ENCODE results near the gene FCSK.
A peak's percentile ranks its signal among the peaks of the same experiment; 100 is the strongest.

The FCSK gene

DNA sequence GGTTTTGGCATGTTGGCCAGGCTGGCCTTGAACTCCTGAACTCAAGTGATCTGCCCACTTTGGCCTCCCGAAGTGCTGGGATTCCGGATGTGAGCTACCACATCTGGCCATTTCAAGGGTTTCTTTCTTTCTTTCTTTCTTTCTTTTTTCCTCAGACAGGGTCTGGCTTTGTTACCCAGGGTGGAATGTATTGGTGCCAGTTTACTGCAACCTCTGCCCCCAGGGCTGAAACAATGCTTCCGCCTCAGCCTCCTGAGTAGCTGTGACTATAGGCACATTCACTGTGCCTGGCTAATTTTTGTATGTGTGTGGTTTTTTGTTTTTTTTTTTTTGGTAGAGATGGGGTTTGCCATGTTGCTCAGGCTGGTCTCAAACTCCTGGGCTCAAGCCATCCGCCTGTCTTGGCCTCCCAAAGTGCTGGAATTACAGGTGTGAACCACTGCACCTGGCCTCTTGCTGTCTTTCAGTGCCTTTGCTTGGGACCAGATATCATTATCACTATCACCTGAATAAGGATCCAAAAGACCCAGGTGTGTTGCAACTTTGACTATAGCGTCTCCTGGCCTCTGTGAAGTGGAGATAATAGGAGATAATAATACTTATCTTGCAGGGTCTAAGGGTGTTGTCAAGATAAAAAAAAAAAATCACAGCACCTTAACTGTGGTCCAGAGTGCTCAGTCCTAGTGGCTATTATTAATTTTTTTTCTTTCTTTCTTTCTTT, 3.2 kb downstream of the FCSK start:
- DNase-seq, result no peak

DNA sequence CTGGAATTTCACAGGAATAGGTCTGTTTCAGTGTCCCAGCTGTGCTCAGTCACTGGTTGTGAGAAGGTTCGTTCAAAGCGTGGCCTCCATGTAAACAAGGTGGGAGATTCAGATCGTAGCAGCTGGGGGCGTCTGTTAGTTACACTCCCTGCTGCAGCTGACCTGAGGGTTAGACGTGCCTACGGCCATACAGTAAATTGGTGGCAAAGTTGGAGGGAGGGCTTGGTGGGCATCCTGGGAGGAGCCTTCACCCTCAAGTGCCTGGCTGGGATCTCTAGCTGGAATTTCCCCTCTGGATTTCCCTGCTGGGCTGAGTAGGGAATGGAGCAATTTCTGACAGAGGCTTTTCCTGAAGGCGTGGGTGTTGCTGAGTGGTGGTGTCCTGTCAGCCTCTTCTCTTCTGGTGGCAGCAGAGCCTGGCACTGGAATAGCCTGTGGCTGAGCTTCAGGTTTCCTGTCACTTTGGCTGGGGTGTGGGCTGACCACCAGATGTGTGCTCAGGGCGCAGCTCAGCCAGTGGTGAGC, 6.4 kb downstream of the FCSK start:
- no peak for DNase-seq

DNA sequence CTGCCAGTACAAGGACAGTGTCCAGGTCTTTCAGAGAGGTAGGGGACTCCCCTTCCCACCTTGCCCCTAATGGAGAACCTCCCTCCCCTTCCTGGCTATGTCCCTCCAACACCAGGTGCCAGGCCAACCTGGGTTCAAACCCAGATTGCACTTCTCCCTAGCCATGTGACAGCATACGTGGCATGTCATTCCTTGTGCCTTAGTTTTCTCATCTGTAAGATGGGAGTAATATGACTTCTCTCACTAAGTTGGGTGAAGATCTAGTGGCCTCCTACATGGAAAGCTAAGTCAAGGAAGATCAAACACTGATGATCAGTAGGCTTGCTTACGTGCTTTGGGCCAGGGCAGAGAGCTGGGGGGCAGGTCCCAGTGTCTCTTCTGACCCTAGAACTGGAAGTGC, 8.8 kb downstream of the FCSK start:
- DNase-seq, result no peak

DNA sequence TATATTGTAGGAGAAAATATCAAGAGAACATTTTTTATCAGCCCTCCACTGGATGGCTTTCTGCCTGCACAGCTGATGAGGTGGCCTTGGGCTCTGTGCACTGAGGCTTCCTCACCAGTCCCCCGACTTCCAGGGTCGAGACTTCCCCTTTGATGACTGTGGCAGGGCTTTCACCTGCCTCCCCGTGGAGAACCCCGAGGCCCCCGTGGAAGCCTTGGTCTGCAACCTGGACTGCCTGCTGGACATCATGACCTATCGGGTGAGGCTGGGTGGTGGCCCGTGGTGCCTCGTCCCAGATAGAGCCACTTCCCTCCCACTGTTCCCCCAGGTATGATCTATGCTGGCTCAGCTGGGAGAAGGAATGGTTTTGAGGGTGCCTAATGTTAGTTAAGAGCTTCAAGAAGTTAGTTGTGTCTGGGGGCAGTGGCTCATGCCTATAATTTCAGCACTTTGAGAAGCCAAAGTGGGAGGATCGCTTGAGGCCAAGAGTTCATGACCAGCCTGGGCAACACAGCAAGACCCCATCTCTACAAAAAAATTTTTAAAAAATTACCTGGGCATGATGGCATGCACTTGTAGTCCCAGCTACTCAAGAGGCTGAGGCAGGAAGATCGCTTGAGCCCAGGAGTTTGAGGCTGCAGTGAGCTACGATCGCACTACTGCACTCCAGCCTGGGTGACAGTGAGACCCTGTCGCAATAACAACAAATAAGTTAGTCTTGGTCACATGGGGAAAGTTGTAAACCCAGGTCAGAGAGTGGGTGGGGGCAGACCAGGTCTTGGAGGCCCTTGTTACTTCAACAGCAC, 11.8 kb downstream of the FCSK start:
- no peak for DNase-seq

DNA sequence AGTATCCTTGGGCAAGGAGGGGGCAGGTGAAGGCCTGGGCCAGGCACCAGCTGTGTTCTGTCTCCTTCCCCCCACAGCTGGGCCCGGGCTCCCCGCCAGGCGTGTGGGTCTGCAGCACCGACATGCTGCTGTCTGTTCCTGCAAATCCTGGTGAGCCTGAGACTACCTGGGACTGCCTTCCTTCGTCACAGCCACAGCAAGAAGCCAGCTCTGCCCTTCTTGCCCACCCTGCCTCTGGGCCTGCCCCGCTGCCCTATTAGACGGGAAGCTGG, 12.3 kb downstream of the FCSK start:
- DNase-seq, result no peak

DNA sequence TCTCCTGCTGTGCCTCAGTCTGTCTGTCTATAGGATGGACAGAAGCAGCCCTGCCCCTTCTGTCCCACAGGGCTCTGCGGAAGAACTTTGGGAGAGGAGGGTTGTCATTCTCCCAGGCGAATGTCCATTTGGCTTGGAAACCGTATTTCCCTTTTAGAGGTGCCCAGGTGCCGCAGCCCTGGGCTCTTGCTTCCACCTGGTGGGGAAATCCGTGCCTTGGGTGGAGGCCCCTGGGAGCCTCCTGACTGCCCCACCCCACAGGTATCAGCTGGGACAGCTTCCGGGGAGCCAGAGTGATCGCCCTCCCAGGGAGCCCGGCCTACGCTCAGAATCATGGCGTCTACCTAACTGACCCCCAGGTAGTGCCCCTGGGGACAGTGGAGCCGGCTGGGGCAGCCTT, 12.7 kb downstream of the FCSK start:
- no peak for DNase-seq

DNA sequence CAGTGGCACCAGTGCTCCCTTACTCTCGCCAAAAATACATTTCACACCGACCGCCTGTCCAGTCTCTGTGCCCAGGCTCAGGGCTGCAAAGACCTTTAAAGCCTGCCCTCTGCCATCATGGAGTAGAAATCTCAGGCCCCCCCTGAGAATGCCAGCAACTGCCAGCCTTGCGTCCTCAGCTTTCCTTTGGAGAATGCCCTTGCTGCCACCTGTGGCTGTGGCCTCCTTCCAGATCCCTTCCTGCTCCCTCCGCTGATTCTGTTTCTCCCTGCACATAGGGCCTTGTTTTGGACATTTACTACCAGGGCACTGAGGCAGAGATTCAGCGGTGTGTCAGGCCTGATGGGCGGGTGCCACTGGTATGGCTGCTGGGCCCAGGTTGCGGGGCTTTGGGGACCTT, 13.2 kb downstream of the FCSK start:
- no peak for DNase-seq

DNA sequence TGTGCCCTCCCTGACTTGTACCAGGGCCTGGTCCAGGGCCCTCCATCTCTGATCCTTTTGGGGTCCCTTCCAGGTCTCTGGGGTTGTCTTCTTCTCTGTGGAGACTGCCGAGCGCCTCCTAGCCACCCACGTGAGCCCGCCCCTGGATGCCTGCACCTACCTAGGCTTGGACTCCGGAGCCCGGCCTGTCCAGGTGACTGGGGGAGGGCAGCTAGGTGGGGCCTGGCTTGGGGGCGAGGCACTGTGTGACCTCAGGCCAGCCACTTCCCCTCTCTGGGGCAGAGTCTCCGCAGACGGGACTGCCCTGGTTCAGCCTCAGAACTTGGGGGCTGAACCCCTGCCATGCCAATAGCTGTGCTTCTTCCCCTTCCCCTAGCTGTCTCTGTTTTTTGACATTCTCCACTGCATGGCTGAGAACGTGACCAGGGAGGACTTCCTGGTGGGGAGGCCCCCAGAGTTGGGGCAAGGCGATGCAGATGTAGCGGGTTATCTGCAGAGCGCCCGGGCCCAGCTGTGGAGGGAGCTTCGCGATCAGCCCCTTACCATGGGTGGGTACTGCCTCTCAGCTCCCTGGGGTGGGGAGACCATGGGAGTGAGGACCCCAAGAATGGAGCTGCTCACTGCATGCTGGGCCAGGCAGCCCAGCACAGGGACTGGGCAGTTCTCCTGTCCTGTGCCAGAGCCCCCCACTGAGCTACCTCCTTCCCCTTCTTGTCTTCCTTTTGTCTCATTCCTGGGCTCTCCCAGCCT, 14.6 kb downstream of the FCSK start:
- no peak for DNase-seq

DNA sequence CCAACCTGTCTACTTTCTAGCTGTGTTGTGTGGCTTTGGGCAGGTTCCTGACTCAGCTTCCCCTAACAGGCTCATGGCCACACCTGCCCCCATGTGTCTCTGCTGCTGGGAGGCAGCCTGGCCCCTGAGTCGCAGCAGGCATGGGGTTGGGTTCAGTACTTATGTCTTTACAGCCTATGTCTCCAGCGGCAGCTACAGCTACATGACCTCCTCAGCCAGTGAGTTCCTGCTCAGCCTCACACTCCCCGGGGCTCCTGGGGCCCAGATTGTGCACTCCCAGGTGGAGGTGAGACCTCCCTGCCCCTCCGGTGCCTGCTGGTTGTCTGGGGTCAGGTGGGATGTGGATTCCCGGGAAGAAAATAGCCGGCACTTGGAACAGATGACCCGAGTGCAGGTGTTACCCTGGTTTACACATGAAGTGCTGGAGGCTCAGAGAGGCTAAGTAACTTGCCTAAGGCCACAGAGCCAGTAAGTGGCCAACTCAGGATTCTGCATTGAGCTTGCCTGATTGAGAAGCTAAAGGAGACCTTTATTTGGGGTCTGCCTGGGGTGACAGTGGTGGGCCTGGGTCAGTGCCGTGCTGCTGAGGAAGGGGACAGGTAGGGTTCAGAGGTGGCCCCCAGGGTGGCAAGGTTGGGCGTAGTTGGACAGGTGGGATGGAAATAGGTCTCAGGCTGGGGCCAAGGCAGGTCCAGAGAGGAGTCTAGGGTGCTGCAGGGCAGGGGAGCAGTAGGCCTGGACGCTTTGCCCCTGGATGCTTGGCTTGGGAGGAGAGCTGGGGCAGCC, 15.9 kb downstream of the FCSK start:
- no peak for DNase-seq

DNA sequence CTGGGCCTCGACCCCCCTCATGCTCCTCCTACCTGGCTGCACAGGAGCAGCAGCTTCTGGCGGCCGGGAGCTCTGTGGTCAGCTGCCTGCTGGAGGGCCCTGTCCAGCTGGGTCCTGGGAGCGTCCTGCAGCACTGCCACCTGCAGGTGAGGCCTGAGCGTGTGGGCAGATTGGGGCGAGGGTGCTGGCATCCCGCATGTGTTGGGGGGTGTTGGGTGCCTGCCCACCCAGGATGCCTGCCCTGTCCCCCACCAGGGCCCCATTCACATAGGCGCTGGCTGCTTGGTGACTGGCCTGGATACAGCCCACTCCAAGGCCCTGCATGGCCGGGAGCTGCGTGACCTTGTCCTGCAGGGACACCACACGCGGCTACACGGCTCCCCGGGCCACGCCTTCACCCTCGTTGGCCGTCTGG, 16.5 kb downstream of the FCSK start:
- no peak for DNase-seq

DNA sequence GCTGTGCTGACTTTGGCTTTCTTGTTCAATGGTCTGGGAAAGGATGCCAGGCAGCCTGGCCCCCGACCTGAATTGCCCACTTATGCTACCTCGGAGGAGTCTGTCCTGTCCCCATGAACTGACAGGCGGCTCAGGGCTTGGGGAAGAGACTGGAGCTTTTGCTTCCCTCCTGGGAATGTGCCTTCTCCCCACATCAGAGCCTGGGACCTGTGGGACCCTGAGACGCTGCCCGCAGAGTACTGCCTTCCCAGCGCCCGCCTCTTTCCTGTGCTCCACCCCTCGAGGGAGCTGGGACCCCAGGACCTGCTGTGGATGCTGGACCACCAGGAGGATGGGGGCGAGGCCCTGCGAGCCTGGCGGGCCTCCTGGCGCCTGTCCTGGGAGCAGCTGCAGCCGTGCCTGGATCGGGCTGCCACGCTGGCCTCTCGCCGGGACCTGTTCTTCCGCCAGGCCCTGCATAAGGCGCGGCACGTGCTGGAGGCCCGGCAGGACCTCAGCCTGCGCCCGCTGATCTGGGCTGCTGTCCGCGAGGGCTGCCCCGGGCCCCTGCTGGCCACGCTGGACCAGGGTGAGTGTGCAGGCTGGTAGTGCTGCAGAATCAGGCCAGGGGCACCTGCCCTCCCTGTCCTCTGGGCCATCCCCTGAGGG, 18.5 kb downstream of the FCSK start:
- no peak for DNase-seq

DNA sequence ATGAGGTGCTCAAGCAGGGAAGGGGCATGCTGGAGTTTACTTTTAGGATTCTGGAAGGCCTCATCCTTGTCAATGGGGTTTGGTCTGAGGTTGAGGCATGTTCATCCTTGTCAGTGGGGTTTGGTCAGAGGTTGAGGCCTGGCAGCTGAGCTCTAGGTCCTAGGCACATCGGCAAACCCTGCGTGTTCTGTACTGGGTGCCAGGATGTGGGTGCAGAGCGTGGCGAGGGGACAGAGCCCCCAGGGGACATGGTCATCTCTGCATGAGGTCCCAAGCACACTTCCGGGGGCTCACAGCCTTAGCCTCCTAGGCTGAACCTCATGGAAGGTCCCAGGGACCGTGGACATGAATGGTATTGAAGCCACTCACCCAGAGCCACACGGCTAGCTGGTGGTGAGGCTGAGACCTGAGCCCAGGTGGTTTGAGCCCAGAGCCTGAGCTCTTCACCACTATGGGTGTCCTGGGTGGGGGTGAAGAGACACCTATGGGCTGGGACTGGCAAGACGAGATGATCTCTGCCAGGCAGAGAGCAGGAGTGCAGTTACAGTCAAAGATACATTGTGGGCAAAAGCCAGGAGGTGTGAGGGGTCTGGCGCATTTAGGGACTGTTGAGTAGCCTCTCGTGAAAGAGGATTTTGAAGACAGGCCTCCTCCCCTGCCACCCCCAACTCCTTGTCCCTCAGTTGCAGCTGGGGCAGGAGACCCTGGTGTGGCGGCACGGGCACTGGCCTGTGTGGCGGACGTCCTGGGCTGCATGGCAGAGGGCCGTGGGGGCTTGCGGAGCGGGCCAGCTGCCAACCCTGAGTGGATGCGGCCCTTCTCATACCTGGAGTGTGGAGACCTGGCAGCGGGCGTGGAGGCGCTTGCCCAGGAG, 19.3 kb downstream of the FCSK start:
- no peak for DNase-seq

DNA sequence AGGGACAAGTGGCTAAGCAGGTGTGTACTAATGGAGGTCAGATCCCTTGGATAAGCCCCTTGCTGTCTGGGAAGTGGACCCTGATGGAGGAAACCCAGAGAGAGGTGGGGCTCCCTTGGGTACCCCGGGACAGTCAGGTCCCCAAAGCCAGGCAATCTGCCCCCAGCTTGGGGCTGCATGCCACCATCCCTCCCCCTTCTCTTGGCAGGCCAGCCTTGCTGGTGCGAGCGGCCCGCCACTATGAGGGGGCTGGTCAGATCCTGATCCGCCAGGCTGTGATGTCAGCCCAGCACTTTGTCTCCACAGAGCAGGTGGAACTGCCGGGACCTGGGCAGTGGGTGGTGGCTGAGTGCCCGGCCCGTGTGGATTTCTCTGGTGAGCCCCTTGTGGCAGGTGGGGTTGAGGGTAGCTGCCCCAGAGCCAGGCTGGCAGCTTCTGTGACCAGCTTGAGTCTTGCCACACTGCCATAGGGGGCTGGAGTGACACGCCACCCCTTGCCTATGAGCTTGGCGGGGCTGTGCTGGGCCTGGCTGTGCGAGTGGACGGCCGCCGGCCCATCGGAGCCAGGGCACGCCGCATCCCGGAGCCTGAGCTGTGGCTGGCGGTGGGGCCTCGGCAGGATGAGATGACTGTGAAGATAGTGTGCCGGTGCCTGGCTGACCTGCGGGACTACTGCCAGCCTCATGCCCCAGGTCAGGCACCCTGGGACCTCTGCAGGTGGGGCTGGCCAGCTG, 20.1 kb downstream of the FCSK start:
- no peak for DNase-seq

DNA sequence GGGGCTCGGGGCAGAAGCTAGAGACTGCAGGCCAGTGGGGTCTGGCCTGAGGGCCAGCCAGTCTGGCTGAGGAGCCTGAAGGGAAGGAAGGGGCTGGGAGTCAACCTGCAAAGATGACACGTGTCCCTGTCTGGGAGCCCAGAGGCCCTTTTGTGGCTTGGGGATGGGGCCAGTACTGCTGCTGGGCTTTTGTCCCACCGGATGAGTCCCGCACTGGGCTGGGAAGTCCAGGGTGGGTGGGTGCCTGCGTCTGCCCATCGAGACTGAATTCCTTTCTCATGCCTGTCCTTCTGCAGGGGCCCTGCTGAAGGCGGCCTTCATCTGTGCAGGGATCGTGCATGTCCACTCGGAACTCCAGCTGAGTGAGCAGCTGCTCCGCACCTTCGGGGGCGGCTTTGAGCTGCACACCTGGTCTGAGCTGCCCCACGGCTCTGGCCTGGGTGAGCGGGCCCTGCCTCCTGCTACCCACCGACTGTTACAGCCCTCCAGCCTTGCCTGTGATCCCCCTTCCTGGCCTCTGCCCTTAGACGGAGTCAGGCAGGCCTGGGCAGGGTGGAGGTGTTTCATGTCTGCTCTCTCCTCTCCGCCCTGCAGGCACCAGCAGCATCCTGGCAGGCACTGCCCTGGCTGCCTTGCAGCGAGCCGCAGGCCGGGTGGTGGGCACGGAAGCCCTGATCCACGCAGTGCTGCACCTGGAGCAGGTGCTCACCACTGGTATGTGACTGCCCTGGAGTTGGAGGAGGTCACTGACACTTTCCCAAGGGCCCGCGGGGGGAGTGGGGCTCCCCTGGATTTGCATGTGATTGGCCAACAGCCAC, 20.9 kb downstream of the FCSK start:
- DNase-seq, result no peak

DNA sequence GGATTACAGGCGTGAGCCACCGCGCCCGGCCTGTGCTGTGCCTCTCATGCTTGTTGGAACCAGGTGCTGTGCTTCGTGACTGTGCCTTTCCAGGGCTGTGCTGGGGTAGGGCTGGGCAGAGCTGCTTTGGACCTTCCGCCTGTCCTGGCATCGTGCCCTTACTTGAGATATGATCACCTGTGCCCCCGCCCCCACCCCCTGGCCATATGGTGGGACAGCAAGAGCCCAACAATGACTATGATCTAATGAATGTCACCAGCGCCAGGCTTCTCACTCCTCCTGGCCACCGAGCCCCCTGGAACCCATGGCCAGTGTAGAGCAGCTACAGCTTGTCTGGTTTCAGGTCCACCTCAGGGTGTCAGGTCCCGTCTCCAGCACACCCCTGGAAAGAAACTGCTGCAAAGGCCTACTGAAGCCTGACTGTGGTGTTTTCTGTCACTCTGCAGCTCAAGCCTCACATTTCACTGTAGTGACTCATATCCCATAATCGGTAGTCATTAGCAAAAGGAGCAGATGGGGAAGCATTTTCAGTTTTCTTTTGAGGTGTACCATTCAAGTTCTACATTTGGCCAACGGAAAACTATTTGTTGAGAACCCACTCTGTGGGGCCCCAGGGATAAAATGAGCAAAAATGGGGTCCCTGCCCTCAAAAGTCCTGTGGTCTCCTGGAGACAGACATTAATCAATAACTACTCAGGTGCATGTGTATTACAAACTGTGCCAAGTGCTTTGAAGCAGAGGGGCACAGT, 22.1 kb downstream of the FCSK start:
- peak; percentile 68 for DNase-seq

DNA sequence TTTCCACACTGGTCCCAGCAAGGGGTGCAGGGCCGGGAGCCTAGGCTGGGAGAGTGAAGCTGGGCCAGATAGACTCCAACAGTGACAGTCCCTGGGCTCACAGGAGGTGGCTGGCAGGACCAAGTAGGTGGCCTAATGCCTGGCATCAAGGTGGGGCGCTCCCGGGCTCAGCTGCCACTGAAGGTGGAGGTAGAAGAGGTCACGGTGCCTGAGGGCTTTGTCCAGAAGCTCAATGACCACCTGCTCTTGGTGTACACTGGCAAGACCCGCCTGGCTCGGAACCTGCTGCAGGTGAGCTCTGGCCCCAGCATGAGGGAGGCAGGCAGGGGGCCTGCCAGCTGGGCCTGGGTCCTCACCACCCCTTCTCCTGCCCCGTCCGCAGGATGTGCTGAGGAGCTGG, 23.8 kb downstream of the FCSK start:
- DNase-seq, result no peak

DNA sequence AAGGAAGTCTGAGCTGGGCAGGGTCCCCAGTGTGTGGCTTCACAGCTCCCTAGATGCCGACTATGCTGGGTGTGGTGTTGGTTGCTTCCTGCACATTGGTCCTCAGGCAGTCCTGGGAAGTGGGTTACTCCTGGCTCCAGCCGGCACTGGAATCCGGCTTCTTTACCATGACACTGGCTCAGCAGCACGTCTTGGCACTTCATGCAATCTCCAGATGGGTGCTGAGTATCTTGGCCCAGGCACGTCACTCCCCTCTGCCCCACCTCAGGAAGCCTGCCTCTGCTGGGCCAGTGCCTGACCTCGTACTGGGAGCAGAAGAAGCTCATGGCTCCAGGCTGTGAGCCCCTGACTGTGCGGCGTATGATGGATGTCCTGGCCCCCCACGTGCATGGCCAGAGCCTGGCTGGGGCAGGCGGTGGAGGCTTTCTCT, 24.5 kb downstream of the FCSK start:
- no peak for DNase-seq

DNA sequence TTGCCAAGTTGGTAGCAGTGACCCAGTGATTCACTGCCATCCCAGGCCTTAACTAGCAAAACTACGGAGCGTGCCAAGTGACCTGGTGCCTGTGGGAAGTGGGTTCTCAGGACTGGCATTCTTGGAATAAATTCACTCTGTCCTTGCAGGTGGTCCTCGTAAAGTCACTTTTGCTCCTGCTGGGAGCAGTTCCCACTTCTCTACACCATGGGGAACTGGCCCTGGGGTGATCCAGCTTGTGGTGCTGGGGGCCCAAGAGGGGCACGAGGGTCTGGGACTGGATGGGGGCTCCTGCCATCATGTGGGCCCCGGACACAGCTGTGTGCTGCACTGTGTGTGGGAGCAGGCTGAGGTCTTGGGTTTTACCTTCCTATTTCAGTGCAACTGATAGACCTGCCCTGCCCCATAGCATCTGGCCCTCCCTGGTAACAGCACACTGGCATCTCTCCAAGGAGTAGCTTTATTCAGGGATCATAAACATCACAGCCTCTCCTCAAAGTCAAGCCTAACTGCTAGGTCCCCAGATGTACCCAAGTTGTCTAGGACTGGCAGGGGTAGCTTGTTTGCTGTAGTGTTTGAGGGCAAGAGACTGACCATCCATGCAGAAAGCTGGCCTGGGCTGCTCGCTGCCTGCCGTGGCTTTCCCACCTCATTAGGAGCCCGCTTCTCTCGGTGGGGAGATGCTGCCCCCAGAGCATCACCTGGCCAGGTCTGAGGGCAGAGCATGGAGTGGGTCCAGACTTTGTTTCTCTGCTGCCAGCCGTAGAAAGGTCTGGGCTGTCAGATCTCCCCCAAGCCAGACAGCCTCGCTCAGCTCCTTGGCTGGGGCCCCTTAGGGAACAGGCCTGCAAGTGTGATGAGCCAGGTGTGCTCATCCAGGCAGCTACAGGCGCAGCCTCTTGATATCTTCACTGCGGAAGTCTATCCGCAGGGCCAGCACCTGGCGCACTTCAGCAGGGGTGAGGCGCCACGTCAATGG, 26.0 kb downstream of the FCSK start:
- no peak for DNase-seq

Measured in stimulated activated CD8-positive, alpha-beta memory T cell treated with anti-CD3 and anti-CD28 coated beads, Interleukin-4, amount 100 ng/mL, for 48 hours (primary cell).